NCI-H748 treated with DMSO at 0.1 percent for 48 hours (cell line): ENCODE data around the gene EPC2.

Experiments used
- DNase-seq: peaks from one replicate; lab custom pipeline; 2025; lab: John Stamatoyannopoulos, UW

EPC2 gene, protein sequence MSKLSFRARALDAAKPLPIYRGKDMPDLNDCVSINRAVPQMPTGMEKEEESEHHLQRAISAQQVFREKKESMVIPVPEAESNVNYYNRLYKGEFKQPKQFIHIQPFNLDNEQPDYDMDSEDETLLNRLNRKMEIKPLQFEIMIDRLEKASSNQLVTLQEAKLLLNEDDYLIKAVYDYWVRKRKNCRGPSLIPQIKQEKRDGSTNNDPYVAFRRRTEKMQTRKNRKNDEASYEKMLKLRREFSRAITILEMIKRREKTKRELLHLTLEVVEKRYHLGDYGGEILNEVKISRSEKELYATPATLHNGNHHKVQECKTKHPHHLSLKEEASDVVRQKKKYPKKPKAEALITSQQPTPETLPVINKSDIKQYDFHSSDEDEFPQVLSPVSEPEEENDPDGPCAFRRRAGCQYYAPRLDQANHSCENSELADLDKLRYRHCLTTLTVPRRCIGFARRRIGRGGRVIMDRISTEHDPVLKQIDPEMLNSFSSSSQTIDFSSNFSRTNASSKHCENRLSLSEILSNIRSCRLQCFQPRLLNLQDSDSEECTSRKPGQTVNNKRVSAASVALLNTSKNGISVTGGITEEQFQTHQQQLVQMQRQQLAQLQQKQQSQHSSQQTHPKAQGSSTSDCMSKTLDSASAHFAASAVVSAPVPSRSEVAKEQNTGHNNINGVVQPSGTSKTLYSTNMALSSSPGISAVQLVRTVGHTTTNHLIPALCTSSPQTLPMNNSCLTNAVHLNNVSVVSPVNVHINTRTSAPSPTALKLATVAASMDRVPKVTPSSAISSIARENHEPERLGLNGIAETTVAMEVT

DNA sequence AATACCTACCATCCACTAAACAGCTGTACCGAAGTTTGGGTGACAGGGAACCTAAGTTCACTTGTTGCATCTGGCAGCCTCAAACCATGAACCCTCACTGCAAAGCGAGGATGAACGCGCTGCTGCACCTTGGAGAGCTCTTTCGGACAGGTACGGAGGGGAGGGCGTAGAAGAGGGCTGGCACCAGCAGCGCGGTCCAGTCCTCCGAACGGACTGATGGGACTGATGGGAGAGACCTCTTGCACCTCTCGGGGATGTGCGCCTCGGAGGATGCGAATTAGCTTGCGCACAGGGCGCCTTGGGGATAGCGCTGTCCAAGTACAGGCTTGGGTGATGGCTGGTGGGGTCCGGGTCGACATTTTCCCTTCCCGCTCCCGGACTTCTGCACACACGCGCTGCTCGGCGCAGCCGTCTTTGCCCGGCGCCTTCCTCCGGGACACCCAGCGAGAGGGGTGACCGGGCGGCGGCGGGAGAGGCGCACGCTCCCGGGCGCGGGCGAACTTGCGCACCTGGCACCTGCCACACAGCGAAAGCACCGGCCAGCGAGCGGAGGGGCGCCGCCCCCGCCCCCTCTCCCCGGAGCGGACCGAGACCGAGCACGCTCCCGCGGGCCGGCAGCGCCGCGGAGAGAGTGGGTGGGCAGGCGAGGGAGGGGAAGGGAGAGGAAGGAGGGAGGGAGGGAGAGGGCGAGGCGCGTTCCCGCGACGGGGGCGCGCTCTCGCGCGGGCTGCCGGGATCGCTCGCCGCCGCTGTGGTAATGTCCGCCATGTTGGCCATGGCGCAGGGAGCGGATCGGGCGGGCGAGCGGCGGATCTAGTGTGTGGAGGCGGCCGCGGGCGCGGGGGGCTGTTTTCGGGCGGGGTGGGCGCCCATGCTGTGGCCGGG is at the start of gene EPC2:
Gene EPC2, plus strand, starts transcription at position 754 of the 885 bp plus-strand sequence. CDS start 267 bp downstream, outside the sequence.
- DNase-seq, result peak; percentile 73

DNA sequence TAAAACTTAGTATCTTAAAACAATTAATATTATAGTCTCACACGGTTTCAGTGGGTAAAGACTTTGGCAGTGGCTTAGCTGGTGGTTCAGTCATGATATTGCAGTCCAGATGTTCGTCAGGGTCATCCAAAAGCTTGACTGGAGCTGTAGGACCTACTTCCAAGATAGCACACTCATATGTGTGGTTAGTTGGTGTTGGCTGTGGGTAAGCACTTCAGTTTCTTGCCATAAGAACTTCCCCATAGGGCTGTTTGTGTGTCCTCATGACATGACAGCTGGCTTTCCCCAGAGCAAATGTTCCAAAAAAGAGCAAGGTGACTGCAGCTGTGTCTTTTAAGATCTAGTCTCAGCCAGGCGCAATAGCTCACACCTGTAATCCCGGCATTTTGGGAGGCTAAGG is 48.5 kb upstream of the EPC2 start:
- no peak for DNase-seq

DNA sequence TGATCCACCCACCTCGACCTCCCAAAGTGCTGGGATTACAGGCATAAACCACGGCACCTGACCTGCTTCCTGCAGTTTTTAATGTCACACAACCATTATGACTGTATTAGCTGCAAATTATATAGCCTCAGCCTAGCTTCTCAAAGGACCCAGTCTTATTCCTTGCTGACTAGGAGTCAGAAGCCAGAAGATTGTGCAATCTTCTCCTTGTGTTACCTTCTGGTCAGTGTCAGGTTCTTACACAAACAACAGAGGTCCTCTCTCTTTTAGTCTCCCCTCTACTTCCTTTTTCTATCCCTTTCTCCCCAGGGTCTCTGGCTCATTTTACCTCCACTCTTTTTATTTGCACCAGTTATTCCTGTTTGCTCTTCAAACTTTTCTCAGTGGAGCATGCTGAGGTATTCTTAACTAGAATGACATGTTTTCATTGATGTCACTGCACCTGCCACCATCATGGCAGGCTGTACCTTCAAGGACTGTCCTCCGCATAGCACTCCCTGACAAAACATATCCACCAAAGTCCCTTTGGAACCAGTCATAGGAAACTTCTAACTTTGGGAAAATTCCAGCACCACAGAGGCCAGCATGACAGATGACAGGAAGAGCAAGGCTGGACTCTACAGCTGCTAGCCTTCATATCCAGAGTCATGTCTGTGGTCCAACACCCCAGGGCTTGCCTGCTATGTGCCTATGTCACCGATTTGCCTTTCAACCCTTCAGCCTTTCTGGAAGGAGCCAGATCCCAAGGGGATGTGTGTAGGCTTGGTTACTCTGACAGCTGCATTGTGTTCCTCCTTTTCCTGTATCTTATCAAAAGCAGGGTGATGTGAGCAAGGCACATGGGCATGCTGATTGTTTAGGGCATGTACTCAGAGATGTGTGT is 45.2 kb upstream of the EPC2 start:
- DNase-seq, result no peak

DNA sequence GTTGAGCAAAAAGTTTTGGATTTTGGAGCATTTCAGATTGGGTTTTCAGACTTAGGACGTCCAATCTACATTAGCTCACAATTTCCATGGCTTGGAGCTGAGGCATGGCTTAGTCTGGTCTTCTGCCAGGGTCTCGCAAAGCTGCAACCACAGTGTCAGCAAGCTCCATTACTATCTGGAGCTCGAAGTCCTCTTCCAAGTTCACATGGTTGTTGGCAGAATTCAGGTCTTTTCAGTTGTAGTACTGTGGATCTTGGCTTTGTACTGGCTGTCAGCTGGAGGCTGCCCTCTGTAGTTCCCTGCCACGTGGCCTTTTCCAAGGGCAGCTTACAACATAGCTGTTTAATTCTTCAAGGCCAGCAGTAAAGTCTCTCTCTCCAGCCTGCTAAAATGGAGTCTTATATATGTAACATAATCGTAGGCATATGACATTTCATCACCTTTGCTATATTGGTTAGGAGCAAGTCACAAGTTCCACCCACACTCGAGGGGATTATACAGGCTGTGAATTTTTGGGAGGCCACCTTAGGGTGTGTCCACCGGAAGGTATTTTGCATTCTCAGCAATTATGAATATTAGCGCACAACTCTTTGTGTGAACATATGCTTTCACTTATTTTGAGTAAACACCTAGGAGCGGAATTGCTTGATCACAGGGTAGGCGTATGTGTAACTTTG is 41.5 kb upstream of the EPC2 start:
- no peak for DNase-seq

DNA sequence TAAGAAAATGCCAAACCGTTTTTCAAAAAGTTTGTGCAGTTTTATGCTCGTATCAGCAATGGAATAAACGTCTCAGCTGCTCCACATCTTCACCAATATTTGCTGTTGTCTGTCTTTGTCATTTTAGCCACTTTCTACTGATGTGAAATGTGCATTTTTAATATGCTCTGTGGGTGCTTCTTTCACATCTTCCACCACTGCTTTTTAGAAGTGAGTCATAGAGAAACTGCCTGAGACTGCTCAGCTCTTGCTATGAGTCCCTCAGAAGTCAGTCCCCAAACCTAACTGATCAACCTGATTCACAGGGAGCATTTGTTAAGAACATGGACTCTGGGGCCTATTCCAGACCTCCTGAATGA is 41.0 kb upstream of the EPC2 start:
- no peak for DNase-seq

DNA sequence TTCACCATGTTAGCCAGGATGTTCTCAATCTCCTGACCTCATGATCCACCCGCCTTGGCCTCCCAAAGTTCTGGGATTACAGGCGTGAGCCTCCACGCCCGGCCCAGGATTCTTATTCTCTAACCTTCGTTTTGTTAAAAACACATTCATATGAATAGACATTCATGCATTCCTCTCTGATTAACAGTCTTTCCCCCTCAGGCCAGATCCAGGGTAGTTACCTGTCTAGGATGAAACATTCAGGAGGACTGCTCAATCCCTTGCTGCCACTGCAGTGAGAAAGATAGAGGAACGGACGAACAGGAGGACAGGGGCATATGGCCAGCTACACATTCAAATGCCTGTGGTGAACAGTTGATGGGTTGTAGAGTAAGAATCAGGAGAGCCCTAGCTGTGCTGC is 39.6 kb upstream of the EPC2 start:
- no peak for DNase-seq

DNA sequence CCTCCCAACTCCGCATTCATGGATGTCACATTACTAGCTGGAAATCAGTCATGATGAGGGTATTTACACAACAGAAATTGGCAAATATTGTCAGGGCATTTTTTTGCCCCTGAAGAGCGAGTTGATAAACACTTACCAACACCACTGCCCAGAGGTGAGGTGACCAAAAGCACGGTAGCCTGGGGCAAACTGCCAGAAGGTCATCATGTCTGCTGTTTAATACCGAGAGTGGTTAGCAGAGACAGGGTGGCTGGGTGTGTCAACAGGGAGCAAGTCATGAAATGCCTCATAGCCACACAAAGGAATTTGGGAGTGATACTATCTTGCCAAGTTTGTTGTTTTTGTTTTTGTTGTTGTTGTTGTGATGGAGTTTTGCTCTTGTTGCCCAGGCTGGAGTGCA is 37.0 kb upstream of the EPC2 start:
- no peak for DNase-seq

DNA sequence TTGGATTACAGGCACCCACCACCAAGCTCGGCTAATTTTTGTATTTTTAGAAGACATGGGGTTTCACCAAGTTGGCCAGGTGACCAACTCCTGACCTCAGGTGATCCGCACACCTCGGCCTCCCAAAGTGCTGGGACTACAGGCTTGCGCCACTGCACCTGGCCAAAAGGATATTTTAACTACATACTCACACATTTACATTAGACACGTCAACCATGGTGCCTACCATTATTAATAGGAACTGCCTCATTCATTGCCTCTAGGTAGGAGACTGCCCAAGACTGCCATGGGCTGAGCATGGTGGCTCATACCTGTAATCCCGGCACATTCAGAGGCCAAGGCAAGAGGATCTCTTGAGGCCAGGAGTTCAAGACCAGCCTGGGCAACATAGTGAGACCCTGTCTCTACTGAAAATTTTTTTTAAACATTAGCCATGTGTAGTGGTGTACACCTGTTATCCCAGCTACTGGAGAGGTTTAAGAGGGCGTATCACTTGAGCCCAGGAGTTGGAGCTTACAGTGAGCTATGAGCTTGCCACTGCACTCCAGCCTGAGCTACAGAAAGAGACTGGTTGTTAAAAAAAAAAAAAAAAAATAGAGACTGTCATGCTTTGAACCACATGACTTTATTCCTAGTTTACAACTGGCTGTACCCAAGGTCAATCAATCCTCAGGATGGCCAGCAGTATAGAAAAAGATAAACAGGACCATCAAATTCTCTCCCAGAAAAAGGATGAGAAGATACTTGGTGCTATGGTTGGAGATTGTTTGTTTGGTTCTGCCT is 31.1 kb upstream of the EPC2 start:
- no peak for DNase-seq

DNA sequence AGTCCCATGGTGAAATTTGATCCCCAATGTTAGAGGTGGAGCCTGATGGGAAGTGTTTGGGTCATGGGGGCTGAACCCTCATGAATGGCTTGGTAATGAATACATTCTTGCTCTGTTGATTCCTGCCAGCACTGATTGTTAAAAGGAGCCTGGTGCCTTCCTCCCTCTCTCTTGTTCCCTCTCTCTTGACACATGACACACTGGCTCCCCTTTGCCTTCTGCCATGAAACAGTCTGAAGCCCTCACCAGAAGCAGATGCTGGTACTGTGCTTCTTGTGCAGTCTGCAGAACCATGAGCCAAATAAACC is 30.6 kb upstream of the EPC2 start:
- peak; percentile 7 for DNase-seq

DNA sequence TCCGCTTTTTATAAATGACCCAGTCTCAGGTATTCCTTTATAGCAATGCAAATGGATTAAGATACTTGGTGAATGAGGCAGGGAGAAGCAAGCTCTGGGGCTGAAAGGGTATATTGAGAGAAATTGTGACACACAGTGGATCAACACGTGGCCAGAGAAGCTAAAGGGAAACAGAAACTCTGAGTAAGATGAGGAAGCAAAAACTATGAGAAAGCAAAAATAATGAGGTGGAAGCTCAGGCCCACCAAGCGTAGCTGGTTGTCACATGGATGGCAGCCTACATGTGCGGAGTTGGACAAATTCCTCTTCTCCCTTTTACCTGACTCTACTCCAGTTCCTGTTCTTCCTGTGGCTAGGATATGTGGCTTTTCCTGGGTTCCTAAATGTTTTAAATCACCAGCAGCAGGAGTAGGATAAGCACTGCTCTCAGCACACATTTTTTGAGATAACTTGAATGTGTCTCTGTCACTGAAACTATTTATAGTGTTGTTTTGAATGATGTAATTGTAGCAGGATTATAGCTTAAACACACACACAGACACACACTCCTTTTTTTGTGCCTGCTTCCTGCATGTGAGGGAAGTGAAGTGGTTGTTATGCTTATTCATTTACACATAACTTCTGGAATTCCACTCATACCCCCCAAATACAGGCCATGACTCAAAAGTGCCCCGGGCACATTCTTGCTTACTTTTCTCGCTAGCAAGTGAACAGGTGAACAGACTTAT is 30.1 kb upstream of the EPC2 start:
- no peak for DNase-seq

DNA sequence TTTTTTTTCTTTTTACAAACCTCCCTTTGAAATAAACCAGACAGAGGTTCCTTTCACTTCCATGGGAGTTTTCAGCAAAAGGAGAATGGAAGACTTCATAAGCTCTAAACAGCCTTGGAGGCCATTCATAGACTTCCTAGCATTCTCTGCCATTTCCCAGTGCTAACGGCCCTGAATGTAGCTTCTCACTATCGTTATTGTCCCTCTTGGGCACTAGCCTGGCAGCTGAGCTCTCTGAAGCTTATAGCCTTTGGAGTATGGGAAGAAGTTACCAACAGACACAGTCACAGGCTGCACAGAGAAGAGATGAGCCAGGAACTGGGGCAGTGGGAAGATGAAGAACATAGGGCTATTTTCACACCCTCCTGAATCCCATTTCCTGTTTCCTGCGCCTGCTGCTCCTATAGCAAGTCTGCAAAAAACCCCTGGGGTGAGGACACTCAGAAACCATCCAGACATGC is 29.1 kb upstream of the EPC2 start:
- DNase-seq, result no peak

DNA sequence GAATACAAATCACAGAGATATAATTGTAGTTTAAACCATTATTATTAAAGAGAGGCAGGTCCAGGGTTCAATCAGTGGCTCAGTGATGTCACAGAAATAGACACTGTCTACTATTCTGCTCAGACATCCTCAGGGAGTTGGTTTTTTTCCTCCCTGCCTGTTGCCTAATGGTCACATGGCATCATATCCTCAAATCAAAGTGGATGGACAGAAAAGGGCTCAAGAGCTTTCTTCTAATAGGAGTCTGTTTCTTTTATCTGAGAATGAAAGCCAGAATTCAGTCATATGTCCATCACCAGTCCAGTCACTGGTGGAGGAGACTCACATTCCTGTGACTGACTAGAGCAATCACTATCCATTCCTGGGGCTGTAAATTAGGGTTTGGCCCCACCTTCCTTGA is 27.9 kb upstream of the EPC2 start:
- DNase-seq, result no peak

DNA sequence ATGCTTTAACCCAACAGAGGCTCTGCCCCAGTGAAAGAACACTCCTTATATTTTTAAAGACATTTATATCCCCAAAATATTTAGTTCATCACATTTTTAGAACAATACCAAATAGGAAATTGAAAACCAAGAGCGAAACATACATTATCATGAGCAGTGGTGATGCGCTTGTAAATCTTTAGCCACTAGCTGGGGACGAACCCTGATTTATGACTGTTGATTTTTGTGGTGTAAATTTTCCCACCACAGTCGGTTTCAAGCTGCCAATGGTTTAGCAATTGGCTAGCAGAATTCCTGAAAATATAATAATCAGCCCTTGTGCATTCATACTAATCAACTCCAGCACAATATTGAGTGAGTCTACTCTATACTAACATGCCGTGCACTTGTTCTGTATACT is 27.3 kb upstream of the EPC2 start:
- DNase-seq, result no peak

DNA sequence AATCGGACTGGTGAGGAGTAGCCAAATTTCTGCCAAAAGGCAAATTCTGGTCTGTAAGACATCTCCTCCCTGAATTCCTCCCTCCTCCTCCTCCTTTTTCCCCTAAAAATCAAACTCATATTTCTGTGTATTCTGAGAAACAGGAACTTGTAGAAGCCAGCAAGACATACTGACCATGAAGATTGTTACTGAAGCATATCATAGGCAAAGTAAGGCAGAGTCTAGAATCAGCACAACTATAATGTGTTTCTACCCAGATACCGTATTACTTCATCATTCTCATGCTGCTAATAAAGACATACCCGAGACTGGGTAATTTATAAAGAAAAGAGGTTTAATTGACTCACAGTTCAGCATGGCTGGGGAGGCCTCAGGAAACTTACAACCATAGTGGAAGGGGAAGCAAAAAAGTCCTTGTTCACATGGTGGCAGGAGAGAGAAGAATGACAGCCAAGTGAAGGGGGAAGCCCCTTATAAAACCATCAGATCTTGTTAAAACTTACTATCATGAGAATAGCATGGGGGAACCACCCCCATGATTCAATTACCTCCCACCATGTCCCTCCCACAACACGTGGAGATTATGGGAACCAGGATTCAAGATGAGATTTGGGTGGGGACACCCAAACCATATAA is 24.9 kb upstream of the EPC2 start:
- no peak for DNase-seq

DNA sequence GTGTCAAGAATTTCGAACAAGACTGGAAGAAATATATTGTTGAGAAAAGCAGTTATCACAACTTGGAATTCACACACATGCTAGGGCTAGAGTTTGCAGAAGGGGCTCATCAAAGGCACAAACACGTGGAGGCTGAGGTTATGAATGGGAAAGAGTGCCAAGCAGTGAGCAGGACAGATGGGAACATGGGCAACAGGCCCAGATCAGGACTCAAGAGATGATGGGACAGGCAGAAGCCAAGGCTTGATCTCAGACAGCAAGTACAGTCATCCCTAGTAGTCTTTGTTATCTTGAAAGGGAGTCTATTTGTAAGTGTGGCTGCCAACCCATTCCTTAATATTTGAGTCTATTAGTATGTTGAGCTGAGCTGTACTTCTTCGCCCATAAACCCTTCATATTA is 22.2 kb upstream of the EPC2 start:
- no peak for DNase-seq

DNA sequence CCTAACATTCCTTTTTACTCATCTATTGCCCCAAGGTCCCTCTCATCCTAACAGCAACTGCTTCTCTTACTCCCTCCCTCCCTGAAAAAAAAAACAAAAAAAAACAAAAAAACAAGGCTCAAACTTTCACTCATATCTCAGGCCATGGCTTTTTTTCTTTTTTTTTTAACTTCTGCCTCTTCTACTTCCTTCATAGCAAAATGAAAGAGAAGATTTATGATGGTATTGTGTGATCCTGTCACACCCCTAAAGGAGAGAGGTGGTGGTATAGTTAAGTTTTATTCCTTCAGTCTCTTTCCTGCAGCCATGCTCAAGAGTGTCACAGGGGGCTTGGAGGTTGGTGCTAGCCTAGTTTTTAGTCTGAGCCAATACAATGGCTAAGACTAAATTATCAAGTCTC is 21.5 kb upstream of the EPC2 start:
- no peak for DNase-seq

DNA sequence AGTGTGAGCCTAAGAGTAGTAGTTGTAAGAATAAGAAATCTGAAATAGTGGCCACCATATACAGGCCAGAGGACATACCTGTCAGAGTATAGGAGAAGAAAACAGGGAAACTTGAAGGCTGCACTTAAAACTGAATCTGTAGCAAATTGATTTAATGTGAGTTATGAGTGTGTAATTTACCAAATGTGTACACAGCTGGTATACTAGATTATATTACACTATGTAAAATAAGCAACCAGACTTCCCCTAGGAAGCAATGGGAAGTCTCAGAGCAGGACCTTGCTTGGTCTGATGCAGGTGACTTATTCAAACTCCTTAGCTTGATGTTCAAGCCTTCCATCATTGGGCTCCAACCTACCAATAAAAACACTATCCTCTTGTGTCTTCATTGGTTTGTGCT is 17.3 kb upstream of the EPC2 start:
- no peak for DNase-seq

DNA sequence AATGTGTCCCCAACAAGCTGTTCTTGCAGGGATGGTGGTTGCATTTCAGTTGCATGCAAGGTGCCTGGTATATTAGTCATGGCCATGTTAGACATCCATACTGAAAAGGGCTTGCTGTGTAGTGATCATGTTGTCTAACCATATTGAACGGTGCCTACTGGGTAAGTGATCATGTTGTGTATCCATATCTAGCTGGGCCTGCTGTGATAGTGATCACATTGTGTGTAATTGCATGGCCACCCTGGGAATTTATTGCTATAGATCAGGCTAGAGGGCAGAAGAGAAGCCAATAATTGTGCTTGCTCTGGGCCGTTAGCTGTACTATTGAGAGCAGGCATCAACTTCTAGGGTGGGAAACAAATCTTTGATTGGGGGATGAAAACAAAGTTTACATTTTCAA is 9.8 kb upstream of the EPC2 start:
- no peak for DNase-seq

DNA sequence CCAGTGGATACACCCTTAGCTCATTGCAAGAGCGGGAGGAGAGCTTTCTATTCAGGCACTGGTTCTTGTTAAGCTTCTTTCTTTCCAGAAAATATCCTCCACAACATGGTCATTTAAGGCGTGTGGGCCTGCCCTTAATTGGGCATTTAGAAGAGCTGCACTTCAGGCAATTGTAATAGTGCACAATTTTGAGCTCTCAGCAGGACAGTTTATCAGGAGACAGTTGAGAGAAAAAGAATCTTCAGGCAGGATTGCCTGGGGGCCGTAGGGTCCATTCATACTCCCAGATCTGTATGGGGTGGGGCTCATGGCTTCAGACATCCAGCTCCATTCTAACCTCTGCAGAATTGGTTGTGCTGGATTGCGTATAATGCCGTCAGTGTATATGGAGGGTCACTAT is 6.0 kb upstream of the EPC2 start:
- DNase-seq, result no peak
